A172 (cell line): ENCODE results near the gene HPS6. TPM values are rescaled to one million over a fixed set of nuclear protein-coding genes. Genes with fewer than 3 reads are reported as not detected.

Source experiments
- total RNA-seq: library from RNA; depleted of rRNA; stranded (reverse); fragments of >200 nt; shearing (Covaris generic); gene quantifications from 2 replicates; pipeline ENCODE4 v1.2.3, GENCODE V29; 2014; rRNA removed

HPS6 gene
- total RNA-seq, 1 experiment from 2014 or later, result 39.7 TPM

Other genes starting within 250 kb of the HPS6 start
- 82.2 and 98.2 TPM in 2 replicates for gene OGA, start 246.9 kb upstream of the HPS6 start, total RNA-seq
- gene KCNIP2, start 221.5 kb upstream of the HPS6 start, total RNA-seq, result 2.8 TPM in 1 of 2 replicates, not detected in the other
- gene ARMH3, start 9.2 kb upstream of the HPS6 start, total RNA-seq, result 6.0 and 17.7 TPM in 2 replicates
- 27.3 and 29.0 TPM in 2 replicates for gene LDB1, start 55.0 kb downstream of the HPS6 start, total RNA-seq
- 26.0 and 28.9 TPM in 2 replicates for gene PPRC1, start 67.7 kb downstream of the HPS6 start, total RNA-seq
- gene NOLC1, start 87.0 kb downstream of the HPS6 start, total RNA-seq, result 77.2 and 87.7 TPM in 2 replicates
- gene ELOVL3, start 160.9 kb downstream of the HPS6 start, total RNA-seq, result not detected in 2 replicates
- not detected in 2 replicates for gene PITX3, start 176.2 kb downstream of the HPS6 start, total RNA-seq
- 31.9 and 32.9 TPM in 2 replicates for gene GBF1, start 180.2 kb downstream of the HPS6 start, total RNA-seq